ENCODE data around the gene SNX12.

The SNX12 gene

GRCh38 chrX:71068044-71068918, at the start of gene SNX12:
SNX12 (minus strand) TSS chrX:71068334; CDS start chrX:71068306, 28 bp downstream.
- peak; percentile 82 to 99 (median 88) for DNase-seq
- intact Hi-C loops (cut with DNase I): no loop called here

- DNase-seq: no peak
- intact Hi-C loops (cut with DNase I): no loop called here
Measured at GRCh38 chrX:71117358-71117757, 49.2 kb upstream of the SNX12 start.

- intact Hi-C loops (cut with DNase I): no loop called here
- DNase-seq: no peak
Measured at GRCh38 chrX:71111921-71112431, 43.8 kb upstream of the SNX12 start.

GRCh38 chrX:71111141-71111843, 43.2 kb upstream of the SNX12 start, which contains the start of gene IL2RG:
IL2RG (minus strand) TSS chrX:71111577; CDS start chrX:71111539, 38 bp downstream.
- DNase-seq: no peak
- intact Hi-C loops (cut with DNase I): no loop called here

- intact Hi-C loops (cut with DNase I): no loop called here
- DNase-seq: no peak
Measured at GRCh38 chrX:71109051-71109450, 40.9 kb upstream of the SNX12 start.

GRCh38 chrX:71107762-71108360, 39.7 kb upstream of the SNX12 start:
- intact Hi-C loops (cut with DNase I): no loop called here
- DNase-seq: peak in 1 of 10 donors; percentile 24

GRCh38 chrX:71107245-71107644, 39.1 kb upstream of the SNX12 start:
- no peak for DNase-seq
- intact Hi-C loops (cut with DNase I): no loop called here

GRCh38 chrX:71106427-71106826, 38.3 kb upstream of the SNX12 start, which contains the start of gene CXorf65:
CXorf65 (minus strand) TSS chrX:71106740; CDS start chrX:71106556, 184 bp downstream.
- DNase-seq: no peak
- intact Hi-C loops (cut with DNase I): no loop called here

GRCh38 chrX:71105628-71106027, 37.5 kb upstream of the SNX12 start:
- no peak for DNase-seq
- intact Hi-C loops (cut with DNase I): no loop called here

GRCh38 chrX:71103110-71103983, 35.2 kb upstream of the SNX12 start:
- DNase-seq: no peak
- intact Hi-C loops (cut with DNase I): no loop called here

GRCh38 chrX:71102292-71102691, 34.2 kb upstream of the SNX12 start:
- no peak for DNase-seq
- intact Hi-C loops (cut with DNase I): no loop called here

- DNase-seq: no peak
- intact Hi-C loops (cut with DNase I): no loop called here
Measured at GRCh38 chrX:71100581-71101505, 32.7 kb upstream of the SNX12 start.

GRCh38 chrX:71099736-71100135, 31.6 kb upstream of the SNX12 start:
- intact Hi-C loops (cut with DNase I): loop anchor here (2.0 to 5.0 kb wide), 3 partner anchors 19 to 268 kb away; partner anchors contain the start of genes MED12 and TAF1
- no peak for DNase-seq

- no peak for DNase-seq
- intact Hi-C loops (cut with DNase I): loop anchor here (2.0 to 5.0 kb wide), 3 partner anchors 20 to 268 kb away; partner anchors contain the start of genes MED12 and TAF1
Measured at GRCh38 chrX:71098951-71099506, 30.9 kb upstream of the SNX12 start.

GRCh38 chrX:71098302-71098701, 30.2 kb upstream of the SNX12 start:
- intact Hi-C loops (cut with DNase I): loop anchor here (2.0 to 5.0 kb wide), 3 partner anchors 20 to 269 kb away; partner anchors contain the start of genes MED12 and TAF1
- DNase-seq: peak in 7 of 10 donors; percentile 27 to 86 (median 58)

GRCh38 chrX:71096760-71097032, 28.6 kb upstream of the SNX12 start:
- intact Hi-C loops (cut with DNase I): loop anchor here (5.0 kb wide), 2 partner anchors 81 to 271 kb away; partner anchors contain the start of gene TAF1
- no peak for DNase-seq

- DNase-seq: peak in 1 of 10 donors; percentile 81
- intact Hi-C loops (cut with DNase I): loop anchor here (1.0 to 5.0 kb wide), 3 partner anchors 29 to 271 kb away; partner anchors contain the start of gene TAF1
Measured at GRCh38 chrX:71095981-71096759, 28.0 kb upstream of the SNX12 start.
